IMR-90 (cell line): Measurements from ENCODE around the gene SCYGR1.

Experiments
- CHD1 ChIP-seq: IDR thresholded peaks from 2 replicates; pipeline ENCODE4 v1.6.1; 2012; ENCODE audit warnings: low read depth, low read length, improper control_type of control experiment
- TF ChIP-seq, protein P1 (sequence below): fragments of 150-350 bp; IDR thresholded peaks from 2 replicates; pipeline ENCODE4 v1.6.1; 2017; ENCODE audit warnings: mild to moderate bottlenecking, antibody characterized with exemption, low read length, low read depth

DNA sequence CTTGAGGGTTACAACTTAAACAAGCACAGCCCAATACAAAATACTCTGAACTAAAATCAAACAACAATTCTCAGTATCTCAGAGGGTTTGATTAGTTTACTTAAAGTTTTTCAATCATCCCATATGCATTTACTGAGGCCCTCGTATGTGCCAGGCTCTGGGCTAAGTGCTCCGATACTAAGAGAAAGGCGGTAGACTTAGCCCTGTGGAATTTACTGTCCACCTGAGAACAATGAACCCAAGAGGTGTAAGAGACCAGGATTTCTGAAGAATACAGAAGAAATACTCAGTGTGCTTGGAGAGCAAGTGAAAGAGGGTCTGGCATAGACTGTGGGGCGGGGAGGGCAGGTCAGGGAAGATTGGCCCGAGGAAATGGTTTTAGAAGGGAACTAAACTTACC is 25.1 kb upstream of the SCYGR1 start:
- TF ChIP-seq, protein P1, sequence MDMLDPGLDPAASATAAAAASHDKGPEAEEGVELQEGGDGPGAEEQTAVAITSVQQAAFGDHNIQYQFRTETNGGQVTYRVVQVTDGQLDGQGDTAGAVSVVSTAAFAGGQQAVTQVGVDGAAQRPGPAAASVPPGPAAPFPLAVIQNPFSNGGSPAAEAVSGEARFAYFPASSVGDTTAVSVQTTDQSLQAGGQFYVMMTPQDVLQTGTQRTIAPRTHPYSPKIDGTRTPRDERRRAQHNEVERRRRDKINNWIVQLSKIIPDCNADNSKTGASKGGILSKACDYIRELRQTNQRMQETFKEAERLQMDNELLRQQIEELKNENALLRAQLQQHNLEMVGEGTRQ = no peak
- TF ChIP-seq CHD1 = no peak
